HG03097 (cell line): ENCODE measurements around the gene SYT9.

Source experiments
- ATAC-seq: cut with Tn5 transposase; IDR thresholded peaks from one replicate; pipeline ENCODE4 v1.9.1; 2021; ENCODE audit not compliant: unreplicated experiment, low FRiP score

The SYT9 gene

DNA sequence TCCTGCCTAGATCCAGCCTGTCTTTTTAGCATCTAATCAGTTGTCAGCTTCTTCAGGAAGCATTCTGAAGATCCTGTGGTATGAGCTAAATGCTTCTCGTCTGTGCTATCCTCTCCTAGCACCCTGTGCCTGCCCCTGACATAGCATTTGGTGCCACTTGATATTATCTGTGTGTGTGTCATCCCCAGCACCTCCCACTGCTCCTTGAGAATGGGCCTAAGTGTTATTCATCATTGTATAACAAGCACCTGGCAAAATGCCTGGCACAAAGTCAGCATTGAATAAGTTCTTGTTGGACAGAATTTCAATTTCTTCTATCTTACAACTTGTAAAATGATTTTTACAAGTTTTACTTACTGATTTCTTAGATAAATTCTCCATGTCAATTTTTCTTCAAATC lies 205.5 kb downstream of the SYT9 start:
- no peak for ATAC-seq

DNA sequence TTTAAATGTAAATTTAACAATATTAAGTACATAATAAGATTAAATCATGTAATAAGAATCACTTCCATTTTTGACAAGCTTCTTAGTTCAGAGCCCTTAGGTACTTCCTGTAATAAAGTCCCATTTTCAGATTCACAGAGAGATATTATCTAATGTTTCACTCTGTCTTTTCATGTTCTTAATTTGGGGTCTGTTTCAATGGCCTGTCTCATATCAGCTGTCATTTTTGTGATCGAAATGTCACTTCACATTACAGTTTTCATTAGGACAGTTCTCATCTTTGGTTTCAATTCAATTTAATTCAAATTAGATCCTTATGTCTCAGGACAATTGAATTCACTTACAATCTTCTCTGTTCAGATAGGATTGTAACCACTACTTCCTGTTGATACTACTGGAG lies 211.0 kb downstream of the SYT9 start:
- no peak for ATAC-seq

DNA sequence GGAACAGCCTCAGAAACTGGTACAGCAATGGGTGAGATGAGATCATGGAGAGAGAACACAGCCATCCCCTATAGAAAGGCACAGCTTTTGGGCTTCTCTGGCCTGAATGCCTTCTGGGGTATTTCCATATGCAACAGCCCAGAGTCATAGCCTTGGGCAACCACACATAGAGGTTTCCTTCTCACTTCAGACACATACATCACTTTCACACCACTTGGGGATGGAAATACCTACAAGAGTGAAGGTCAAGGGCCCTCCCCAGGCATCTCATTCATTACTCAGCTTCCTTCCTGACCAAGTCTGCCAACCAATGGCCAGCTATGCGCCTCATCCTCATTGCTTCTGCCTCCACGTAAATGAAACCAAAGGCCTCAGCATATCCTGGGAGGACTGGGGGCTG lies 215.9 kb downstream of the SYT9 start:
- peak; percentile 64 for ATAC-seq

DNA sequence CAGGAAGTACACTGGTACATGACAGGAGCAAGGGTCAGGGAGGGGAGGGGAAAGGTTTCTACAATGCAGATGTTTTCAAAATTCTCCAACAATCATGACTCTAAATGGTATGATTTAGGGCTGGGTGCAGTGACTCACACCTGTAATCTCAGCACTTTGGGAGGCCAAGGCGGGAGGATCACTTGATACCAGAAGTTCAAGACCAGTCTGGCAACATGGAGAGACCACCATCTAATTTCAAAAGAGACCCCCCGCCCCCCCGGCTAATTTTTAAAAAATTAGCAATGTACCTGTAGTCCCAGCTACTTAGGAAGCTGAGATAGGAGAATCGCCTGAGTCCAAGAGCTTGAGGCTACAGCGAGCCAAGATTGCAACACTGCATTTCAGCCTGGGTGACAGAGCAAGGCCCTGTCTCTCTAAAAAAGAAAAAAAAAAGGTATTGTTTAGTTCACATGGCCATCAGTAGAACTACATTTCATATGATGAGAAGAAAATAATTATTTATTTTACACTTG lies 217.7 kb downstream of the SYT9 start:
- no peak for ATAC-seq

DNA sequence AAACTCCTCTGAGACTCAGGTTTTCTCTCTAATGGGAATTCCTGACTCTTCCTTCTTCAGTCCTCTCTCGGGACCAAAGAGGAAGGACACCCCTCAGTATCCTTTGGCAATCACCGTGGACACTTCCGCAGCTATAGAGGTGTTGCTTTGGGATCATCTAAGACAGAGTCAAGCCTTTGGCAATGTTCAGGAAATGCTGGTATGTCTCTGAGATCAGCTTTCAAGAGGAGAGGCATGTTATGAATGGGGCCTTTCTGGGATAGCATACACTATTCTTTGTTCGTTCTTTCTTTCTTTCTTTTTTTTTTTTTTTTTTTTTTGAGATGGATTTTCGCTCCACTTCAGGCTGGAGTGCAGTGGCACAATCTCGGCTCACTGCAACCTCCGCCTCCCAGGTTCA lies 219.4 kb downstream of the SYT9 start:
- no peak for ATAC-seq

DNA sequence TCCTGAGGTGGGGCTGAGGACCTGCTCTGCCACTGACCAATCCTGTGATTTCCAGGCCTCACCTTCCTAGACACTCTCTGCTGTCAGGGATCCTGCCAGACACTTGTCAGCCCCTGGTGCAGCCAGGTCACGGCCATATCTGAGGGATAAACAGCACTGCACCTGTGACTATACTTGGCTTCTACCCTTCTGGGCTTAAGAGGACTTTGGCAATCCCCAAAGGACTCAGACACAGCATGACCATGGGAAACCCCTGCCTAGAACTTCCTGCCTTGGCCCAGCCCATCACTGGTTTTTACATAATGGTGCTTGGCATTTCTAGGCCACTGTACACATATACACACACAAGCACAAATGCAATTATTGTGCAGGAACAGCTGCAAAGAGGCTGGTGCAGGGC lies 222.0 kb downstream of the SYT9 start:
- ATAC-seq = peak; percentile 90

DNA sequence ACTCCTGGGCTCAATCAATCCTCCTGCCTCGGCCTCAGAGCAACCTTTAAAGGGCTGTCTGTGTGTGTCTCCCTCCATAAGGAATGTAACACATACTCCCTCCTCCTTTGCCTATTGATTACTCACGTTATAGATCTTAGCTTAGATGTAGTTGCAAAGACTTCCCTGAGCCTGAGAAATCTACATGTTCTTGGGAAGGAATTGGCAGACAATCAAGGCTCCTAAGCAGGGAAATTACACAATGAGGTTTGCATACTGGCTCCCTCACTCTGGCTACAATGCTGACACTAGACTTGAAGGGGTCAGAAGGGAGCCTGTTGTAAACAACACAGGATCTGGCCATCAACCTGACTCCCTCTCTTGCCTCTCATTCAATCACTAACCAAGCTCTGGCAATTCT lies 228.4 kb downstream of the SYT9 start:
- no peak for ATAC-seq

DNA sequence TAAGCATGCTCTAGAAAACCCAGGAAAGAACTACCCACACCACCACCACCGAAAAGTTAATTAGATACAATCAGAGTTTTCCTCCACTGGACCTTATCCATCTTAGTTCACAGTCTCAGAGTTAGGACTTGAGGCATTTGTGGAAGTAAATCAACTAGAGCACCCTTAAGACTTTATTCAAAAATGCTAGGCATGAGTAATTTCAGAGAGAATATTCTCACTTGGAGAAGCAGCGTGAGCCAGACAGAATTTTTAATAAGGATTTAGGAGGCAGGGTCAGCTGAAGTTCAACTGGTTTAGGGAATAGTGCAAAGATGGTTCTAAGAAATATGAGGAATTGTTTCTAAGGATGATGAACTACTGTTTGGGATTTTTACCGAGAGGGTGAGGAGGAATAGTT lies 232.4 kb downstream of the SYT9 start:
- no peak for ATAC-seq

DNA sequence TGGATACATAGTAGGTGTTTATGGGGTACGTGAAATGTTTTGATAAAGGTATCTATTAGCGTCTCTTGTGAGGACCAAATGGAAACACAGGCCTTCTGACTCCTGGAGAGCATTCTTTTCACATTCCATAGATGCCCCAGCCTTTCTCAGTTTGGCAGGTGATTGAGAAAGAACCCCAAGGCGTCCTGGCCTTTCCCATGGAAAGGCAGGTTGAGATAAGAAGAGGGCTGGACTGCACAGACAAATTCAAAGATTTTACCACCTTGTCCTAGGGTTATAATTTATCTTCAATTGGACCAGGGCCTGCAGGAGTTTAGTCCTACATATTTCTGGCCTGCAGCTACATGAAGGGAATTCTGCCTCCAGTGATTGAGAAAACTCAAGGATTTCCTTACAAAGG lies 232.9 kb downstream of the SYT9 start:
- ATAC-seq = no peak

DNA sequence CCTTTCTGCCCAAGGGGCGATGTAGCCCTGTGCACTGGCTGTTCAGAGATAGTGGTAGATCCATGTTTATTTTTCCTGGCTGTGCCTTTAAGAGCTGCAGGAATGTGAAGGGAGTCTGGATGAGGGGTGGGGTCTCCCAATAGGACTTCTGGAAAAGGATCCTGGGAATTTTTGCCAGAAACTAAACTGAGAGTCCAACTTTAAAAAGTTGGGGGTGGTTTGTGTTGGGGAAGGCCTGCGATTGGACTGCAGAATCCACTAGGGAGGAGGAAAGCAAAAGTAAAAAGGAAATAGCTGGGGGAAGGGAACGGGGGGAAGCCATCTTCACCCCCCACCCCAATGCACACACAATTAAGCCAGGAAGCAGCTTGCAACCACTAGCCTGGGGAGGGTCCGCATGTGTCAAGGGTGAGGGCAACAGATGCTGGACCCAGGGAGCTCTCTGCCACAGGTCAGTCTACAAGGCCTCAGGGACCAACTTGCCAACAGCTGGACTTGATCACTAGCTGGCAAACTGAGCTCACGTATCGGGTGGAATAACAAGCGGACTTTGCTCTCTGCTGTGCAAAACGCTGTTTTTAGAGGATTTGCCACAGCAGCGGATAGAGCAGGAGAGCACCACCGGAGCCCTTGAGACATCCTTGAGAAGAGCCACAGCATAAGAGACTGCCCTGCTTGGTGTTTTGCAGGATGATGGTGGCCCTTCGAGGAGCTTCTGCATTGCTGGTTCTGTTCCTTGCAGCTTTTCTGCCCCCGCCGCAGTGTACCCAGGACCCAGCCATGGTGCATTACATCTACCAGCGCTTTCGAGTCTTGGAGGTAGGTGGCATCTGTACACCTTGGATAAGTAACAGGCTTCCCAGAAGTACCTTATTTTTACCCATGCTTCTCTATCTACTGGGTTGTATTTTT lies 233.7 kb downstream of the SYT9 start, which contains the start of gene OLFML1:
TSS of gene OLFML1 (plus strand) at position 321 of the 912 bp plus-strand sequence. CDS start at position 691, 370 bp downstream.
- ATAC-seq = no peak

DNA sequence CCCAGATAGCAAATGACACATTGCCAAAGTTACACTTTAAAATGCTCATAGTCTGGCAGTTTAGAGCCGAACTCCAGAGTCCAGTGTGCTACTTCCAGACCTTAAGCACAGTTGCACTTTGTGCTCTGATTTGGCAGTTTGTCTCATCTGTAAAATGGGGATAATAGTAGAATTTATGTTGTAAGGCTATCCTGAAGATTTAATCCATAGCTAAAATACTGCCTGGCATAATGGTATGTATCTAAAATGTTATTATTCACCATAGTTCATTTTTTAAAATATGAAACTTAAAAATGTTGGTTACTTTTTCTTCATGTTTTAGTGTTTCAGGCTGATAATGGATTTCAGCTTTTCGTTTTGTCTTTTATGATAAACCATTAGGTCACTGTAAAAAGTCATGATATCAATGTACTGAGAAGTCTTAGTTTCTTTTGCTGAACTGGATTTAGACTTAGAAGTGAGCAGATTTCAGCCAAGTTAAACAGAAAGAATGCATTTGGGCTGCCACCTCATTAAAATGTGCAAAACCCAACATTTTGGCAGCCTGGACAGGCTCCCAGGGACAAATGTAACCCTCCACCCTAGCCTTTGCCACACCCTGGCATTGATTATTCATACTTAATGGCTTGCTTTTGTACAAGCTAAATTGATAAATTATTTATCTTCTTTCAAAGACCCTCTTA lies 234.5 kb downstream of the SYT9 start:
- ATAC-seq = no peak

DNA sequence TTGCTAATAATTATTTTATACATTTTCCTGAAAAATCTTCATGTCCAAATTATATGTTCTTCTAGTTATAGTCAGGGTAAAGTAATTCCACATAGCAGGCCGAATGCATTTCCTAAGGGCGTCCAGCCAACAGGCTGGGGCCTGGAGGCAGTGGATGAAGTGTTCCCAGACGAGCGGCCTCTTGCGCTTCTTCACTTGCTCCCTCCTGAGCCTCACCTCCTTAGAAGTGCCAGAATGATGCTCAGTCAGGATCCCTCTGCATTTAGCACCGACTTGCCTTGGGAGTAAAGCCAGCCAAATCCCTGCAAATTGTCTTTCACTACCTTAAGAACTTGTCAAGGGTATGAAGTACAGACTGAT lies 235.1 kb downstream of the SYT9 start:
- no peak for ATAC-seq

DNA sequence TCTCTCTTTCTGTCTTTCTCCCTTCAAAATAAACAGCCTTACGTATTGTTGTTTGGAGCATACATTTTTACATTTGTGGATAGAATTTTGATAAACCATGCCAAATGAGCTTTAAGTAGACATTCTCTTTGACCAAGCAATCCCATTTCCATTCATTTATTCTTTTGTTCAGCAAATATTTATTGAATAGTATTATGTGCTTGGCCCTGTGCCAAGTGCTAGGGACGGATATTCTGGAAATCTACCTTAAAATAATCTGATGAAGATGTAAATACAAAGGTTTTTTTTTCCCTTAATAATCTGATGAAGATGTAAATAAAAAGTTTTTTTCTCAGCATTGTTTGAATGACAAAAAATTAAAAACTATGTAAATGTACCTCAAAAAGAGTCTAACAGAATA lies 235.7 kb downstream of the SYT9 start:
- no peak for ATAC-seq

DNA sequence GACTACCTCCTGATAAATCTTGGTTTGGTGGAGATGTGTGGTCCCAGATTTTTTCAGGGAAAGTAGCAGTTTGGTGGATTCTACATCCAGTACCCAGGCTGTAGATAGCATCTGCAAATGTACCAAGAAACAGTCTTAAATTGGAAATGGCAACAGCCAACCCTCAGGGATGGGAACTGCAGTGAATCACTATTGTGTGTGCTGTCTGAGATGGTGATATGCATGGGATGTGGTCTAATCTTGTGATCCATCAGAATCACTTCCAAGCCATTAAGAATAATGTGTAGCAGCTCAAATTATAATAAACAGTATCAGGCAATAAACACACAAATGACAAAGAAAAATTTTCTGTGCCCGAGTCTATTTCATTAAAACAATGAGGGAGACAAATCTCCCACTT lies 237.0 kb downstream of the SYT9 start:
- ATAC-seq = no peak

DNA sequence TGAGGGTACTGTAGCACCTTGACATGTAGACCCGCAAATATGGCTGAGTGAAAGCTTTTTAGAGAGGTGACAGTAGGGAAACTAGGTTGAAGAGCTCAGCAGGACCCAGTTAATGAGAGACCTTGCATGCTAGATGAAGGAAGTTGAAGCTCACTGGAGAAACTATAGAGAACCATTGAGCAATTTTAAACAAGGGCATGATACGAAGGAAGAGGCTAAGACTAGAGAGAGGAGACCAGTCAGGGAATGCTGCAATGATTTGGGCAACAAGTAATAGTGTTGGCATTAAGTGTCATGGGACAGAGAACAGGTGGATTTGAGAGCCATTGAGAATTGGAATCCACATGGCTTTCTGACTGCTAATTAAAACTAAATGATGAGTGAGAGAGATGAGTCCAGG lies 237.7 kb downstream of the SYT9 start:
- ATAC-seq = no peak

DNA sequence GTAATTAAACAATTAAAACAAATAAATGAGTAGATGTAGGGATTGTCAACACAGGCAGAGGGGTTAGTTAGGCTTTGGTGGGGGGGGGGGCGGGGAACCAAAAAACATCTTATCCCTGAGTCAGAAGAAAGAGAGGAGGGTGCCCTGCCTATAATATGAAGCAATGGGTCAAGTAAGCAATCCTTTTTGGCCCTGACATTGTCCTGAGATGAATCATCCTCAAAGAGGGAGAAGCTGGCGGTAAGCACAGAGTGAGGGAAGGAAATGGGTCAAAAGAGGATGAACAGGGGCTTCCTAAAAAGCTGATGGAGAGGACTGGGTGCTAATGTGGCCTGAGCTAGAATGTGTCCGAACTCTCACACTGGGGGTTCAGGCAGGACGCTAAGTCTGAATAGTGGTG lies 238.3 kb downstream of the SYT9 start:
- ATAC-seq = no peak

DNA sequence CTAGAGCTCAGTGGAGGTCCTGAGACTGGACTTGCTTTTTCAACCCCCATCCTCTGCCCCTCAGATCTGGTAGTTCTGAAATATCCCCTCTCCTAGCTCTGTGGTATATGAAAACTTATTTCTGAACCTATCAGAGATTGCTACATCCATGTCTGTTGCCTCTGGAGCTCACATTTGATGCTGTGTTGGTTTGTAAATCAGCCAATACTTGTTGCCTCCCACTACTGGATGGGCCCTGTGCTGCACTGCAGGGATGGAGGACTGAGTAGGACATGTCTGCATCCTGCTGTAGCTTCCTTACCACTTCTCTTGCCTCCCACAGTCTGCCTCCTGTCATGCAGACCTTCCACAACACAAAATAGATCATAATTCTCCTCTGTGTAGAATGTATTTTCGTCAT lies 238.8 kb downstream of the SYT9 start:
- no peak for ATAC-seq

DNA sequence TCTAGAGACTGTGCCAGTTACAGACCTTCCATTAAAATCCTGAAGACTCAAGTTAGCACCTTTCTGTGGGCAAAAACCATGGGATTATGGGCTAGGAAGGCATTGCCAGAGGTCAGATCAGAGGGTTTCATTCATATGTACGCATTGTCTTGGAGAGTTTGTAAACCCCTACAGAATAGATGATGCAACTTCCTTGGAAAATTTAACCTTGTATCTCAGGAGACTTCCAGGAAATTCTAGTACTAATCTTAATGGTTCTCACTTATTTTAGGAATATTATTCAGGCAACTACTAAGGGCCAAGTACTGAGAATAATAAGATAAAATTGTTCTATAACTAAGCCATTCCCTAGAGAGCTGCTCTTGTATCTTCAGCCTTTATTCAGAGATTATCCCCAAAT lies 240.5 kb downstream of the SYT9 start:
- no peak for ATAC-seq

DNA sequence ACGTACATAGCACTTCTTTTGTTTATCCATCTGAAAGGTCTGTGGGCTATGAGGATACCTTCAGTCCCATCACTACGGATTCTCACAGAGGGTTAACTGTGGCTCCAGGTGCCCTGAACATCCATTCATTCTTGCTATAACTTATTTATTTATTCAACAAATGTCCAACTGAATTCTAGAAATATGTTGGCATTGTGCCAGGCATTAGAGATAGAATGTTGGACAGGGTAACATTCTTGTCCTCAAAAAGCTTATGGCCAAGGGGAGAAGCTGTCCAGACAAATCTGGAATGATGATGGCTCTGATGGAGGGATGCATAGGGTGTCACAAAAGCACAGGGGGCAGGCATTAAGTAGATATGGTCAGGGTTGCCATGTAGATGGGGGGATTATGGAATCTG lies 242.0 kb downstream of the SYT9 start:
- ATAC-seq = no peak

DNA sequence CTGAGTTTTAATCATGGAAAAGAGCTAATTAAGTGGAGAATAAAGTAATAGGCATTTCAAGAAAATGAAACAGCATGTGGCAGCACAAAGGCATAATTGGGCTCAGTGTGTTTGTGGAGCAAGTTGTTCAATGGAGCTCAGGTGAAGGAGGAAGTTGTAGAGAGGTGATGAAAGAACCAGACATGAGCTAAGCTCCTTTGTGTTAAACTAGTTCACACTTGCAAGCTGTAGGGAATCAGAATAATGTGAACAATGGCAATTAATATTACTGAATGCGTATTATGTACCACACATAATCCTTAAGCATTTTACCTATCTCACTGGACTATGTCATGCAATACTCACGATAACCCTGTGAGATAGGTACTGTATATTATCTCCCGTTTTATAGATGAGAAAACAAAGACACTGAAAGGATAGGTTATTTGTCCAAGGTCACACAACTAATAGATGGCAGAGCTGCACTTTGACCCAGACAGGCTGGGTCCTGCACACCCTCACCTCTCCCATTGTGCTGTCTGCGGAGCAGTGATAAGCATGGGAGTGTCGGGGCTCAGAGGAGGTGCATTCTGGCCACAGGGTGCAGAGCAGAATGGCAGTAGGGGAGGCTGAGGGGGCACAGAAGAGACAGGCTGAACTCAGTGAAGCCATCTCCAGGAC lies 242.5 kb downstream of the SYT9 start:
- ATAC-seq = no peak

DNA sequence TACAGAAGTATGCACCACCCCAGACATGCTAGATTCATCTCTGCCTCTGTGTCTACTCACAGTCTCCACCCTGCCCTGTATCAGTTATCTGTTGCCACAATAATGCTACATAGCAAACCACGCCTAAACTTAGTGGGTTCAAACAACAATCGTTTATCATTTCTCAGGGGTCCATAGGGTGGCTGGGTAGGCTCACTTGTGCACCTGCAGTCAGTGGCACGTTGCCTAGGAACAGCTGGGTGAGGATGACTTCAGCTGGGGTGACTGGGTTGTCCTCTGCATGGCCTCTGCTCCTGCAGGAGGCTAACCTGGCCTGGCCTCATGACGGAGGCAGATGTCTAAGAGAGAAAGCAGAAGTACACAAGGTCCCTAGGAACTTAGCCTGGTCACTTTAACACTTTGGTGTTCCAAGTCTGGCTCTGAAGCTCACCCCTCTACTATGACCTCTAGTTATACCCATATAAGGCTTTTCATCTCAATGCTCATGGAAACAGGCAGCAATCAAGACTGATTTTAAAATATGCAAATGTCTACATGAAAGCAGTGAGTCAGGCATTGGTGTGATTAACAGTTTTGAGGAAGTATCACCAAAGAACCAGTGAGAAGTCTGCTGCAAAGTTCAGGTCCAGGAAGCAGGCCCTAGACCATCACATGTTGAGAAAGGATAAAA lies 244.3 kb downstream of the SYT9 start:
- peak; percentile 65 for ATAC-seq
